ENCODE data around the gene MYBL2.

Gene MYBL2

DNA sequence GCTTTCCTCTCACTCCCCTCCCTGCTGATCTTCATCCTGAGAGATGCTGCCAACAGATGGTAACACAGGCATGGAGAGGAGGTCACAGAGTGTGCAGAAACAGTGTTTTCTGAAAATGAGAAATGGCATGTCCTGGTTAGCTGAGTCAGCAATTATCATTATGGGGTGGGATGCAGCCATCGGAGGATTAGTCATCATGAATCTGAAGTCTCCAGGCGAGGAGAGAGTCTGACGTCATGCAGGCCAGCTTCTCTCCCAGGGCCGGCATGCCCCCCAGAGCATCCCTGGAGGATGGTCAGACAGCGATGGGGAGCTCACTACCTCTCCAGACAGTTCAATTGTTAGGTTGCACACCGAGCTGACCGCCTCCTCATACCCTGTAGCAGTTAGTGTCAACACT, 64.6 kb downstream of the MYBL2 start:
- no peak for FAIRE-seq
- TF ChIP-seq, protein P1, sequence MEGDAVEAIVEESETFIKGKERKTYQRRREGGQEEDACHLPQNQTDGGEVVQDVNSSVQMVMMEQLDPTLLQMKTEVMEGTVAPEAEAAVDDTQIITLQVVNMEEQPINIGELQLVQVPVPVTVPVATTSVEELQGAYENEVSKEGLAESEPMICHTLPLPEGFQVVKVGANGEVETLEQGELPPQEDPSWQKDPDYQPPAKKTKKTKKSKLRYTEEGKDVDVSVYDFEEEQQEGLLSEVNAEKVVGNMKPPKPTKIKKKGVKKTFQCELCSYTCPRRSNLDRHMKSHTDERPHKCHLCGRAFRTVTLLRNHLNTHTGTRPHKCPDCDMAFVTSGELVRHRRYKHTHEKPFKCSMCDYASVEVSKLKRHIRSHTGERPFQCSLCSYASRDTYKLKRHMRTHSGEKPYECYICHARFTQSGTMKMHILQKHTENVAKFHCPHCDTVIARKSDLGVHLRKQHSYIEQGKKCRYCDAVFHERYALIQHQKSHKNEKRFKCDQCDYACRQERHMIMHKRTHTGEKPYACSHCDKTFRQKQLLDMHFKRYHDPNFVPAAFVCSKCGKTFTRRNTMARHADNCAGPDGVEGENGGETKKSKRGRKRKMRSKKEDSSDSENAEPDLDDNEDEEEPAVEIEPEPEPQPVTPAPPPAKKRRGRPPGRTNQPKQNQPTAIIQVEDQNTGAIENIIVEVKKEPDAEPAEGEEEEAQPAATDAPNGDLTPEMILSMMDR (IDR thresholded peaks at IDR 0.05; ENCODE audit: insufficient read depth, missing control alignments): no peak

GRCh38 chr20:43731927-43732326, 65.0 kb downstream of the MYBL2 start:
- TF ChIP-seq, protein P1 (IDR thresholded peaks at IDR 0.05; ENCODE audit: insufficient read depth, missing control alignments): no peak
- FAIRE-seq: no peak
- DNase-seq (ENCODE audit: insufficient read length, low spot score): no peak

More for the DNA sequence above, 64.6 kb downstream of the MYBL2 start:
- no peak for DNase-seq (ENCODE audit: insufficient read length, low spot score)

DNA sequence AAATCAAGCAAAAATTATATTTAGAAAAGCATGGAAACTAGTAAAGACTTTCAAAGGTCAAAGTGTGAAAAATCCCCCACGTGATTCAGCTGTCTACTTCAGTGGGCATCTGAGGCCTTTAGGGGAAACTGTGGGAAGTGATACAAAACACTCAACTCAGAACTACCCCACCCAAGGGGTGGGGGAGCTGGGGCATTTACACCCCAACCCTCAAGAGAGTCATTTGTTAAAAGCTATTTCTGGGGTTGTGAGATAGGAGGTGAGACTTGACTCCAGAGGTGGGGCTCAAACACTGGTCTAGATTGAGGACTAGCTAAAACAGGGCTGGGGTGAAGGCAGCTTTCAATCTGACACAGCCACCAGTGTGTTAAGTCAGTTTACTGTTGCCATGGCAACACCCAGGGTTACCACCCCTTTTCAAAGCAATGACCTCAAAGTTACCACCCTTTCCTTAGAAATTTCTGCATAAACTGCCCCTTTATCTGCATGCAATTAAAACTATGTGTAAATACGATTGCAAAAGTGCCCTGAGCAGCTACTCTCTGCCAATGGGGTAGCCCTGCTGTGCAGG, 69.8 kb downstream of the MYBL2 start:
- FAIRE-seq (no peak), DNase-seq (ENCODE audit: insufficient read length, low spot score) (no peak)
- TF ChIP-seq, protein P1 (IDR thresholded peaks at IDR 0.05; ENCODE audit: insufficient read depth, missing control alignments): no peak

GRCh38 chr20:43737925-43738324, 71.0 kb downstream of the MYBL2 start:
- DNase-seq (ENCODE audit: insufficient read length, low spot score): no peak
- TF ChIP-seq, protein P1 (IDR thresholded peaks at IDR 0.05; ENCODE audit: insufficient read depth, missing control alignments): no peak
- no peak for FAIRE-seq

DNA sequence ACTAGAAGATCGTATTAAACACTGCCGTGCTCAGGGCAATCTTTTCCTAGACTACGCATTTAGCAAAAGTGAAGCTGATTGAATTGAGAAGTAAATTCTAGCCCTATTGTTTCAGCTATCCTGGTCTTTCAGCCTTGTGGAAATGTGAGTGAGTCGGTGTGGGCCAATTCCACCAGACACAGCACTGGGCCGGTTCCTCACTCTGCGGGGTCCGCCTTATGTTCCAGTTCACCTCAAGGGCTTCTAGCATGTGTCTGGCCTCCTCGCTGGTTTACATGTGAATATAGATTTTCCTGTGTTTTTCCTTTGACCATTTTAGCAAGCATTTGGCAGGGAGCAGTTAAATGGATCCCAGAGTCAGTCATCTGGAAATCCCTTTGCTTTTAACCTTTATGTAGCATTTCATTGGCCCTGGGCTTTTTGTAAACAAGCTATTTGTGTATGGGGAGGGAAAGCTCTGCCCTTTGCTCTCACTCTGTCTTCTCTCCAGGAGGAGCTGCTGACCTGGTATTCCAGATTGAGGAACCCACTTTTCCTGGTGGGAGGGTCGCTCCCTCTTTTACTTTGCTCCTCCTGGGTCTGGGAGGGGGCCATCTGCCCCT, 72.3 kb downstream of the MYBL2 start:
- FAIRE-seq (no peak), DNase-seq (ENCODE audit: insufficient read length, low spot score) (no peak)
- TF ChIP-seq, protein P1 (IDR thresholded peaks at IDR 0.05; ENCODE audit: insufficient read depth, missing control alignments): no peak

GRCh38 chr20:43740642-43741041, 73.7 kb downstream of the MYBL2 start:
- TF ChIP-seq, protein P1 (IDR thresholded peaks at IDR 0.05; ENCODE audit: insufficient read depth, missing control alignments): no peak
- DNase-seq (ENCODE audit: insufficient read length, low spot score): no peak
- FAIRE-seq: no peak

DNA sequence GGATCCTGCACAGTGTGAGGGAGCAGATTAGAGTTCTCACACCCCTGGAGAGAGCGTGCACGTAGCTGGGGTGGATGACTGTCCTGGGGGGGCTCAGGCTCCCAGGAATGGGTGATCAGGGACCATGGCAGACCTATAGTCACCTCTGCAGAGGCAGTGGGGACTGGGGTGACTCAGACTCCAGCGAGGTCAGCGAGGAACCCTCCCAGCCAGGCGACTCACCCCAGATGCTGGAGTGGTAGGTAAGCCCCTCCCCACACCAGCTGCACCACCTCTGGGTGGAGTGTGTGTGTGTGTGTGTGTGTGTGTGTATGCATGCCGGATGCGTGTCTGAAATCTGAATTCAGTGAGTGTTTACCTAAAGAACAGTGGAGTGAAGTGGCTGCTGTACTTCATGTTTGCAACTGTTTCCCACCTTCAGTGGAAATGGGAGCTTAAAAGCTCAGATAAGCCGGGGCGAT, 77.3 kb downstream of the MYBL2 start:
- FAIRE-seq (no peak), DNase-seq (ENCODE audit: insufficient read length, low spot score) (no peak)
- TF ChIP-seq, protein P1 (IDR thresholded peaks at IDR 0.05; ENCODE audit: insufficient read depth, missing control alignments): no peak
